ENCODE measurements around the gene QPRT. TPM values are rescaled to one million over a fixed set of nuclear protein-coding genes. Genes with fewer than 3 reads are reported as not detected.

QPRT gene
- total and polyA plus RNA-seq, 2 of the 8 experiments (the other 6 are each of a cell fraction or from before 2014, with no cell fraction given), result 89.0 to 102 TPM

DNA sequence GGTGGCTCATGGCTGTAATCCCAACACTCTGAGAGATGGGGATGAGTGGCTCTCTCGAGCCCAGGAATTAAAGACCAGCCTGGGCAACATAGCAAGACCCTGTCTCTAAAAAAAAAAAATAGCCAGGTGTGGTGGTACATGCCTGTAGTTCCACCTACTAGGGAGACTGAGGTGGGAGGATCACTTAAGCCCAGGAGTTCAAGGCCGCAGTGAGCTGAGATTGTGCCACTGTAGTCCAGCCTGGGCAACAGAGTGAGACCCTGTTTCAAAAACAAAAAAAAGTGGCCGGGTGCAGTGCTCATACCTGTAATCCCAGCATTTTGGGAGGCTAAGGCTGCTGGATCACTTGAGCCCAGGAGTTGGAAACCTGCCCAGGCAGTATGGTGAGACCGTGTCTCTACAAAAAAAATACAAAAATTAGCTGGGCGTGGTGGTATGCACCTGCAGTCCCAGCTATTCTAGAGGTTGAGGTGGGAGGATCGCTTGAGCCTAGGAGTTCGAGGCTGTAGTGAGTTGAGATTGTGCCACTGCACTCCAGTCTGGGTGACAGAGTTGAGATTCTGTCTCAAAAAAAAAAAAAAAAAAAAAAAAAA, 63.8 kb downstream of the QPRT start (continued):
- TF ChIP-seq, protein P1, sequence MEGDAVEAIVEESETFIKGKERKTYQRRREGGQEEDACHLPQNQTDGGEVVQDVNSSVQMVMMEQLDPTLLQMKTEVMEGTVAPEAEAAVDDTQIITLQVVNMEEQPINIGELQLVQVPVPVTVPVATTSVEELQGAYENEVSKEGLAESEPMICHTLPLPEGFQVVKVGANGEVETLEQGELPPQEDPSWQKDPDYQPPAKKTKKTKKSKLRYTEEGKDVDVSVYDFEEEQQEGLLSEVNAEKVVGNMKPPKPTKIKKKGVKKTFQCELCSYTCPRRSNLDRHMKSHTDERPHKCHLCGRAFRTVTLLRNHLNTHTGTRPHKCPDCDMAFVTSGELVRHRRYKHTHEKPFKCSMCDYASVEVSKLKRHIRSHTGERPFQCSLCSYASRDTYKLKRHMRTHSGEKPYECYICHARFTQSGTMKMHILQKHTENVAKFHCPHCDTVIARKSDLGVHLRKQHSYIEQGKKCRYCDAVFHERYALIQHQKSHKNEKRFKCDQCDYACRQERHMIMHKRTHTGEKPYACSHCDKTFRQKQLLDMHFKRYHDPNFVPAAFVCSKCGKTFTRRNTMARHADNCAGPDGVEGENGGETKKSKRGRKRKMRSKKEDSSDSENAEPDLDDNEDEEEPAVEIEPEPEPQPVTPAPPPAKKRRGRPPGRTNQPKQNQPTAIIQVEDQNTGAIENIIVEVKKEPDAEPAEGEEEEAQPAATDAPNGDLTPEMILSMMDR (IDR thresholded peaks at IDR 0.05; ENCODE audit: control extremely low read depth in 1 of 3, insufficient read depth in 1 of 3, low read depth in 1 of 3, low read length in 3 of 3), result no peak
